GM21786 (cell line): Measurements from ENCODE around the gene TENM3.

Source experiments
- ATAC-seq: cut with Tn5 transposase; IDR thresholded peaks from one replicate; pipeline ENCODE4 v1.9.1; 2021; ENCODE audit not compliant: unreplicated experiment

The TENM3 gene

DNA sequence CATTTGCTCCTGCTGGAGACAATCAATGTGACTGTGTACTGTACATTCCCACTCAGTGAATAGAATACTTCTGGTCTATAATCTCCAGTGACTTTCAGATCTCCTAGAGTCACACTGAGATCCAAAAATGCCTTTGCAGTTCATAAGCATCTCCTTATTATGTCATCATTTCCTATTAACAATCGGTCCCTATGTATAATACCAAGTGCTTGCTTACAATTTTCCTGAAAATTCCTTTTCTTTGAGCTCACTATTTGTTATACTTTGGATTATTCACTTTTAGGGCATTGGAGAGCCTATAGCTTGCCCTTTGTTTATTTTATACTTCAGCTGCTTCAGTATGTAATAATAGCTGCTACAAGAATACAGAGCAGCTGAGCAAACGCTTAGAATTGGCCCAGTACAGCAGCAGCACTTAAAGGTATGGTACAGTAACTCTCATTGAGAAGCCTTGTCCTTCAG, 361.0 kb downstream of the TENM3 start:
- no peak for ATAC-seq

DNA sequence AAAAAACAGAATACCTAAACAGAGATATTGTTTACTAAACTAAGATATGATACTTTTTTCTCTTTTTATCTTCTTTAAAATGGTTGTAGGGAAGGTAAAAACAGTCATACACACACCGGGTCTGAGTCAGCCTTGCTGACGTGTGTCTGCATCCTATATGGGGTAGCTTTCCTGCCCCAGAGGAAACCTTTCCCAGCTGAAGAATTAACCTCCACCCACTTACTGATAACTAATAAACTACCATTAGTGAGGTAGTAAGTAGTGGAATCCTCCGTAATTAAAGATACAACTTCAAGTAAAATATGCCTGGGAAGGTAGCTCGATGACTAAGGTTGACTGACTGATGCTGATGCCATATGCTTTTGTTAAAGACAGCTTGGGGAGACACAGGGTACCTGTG, 361.8 kb downstream of the TENM3 start:
- ATAC-seq = no peak

DNA sequence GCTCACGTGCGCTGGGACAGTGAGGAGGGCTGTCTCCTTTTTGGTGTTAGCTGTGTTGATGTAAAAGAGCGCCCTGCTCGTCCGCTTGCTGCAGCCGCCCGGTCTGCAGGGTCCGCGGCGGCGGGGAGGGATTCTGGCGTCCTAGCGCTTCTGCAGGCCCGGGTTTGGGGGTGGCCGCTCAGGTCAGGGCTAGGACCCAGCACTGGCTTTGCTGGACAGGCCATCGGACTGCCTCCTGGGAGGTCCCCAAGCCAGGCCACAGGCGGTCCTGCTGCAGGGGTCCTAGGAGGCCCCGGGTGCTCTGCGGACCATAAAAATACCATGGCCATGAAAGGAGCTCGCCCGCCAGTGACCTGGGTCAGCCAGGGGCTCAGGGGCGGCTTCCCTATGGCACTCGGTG, 365.3 kb downstream of the TENM3 start:
- ATAC-seq = no peak

DNA sequence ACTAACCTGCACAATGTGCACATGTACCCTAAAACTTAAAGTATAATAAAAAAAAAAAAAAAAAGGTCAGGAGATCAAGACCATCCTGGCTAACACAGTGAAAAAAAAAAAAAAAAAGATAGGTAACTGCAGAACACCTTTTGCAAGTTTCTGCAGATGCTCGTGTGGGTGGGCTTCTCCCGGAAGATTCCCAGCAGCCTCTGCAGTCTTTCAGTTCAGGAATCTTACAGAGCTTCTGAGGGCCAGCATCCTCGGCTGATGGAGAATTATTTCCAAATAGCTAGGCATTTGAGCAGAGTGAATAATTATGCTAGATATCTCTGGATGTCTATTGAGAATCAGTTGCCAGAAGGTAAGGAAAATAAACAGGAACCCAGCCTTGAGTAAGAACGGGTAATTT, 373.3 kb downstream of the TENM3 start:
- no peak for ATAC-seq

DNA sequence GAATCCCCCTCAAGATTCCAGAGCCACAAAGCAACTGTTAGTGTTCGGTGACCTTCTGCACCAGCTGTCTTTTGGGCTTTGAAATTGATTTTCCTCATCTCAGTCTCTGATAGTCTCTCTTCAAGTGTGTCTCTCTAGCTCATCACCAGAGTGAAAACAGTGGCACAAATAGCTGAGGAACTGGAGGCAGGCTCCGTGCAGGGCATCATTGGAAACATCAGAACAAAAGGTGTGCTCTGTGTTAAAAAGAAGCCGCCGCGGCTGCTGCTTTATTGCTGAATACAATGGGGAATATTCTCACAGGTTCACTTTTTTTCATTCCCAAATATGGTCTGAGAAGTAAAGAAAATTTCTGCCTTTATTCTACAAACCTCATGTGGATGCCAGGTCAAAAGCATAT, 376.5 kb downstream of the TENM3 start:
- no peak for ATAC-seq

DNA sequence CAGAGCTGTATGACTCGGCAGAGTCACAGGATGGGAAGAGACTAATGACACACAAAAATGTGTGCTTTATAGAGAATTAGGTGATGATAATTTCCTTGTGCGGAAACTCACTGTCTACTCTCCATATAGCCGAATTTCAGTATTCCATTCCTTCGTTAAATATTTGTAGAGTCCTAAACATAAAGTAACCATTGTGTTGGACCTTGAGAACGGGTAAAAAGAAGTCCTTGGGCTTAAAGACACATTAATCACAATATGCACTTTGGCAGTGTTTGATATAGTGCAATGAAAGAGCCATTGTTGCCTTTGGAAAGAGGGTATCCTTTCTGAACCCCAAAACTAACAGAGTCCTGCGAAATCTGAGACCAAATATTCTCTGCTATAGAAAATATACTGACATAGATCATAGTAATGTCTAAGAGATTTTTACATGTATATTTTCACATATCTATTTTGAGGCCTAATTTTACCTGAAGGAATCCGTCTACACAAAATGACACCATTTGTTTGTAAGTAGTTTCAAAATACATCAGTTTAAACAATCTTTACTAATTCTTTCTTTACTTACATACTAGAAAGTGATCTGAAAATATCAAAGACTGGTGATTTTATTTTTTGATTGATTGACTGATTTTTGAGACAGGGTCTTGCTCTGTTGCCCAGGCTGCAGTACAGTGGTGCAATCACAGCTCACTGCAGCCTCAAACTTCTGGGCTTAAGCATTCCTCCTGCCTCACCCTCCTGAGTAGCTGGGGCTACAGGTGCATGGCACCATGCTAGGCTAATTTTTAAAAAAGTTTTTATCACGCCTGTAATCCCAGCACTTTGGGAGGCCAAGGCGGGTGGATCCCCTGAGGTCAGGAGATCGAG, 377.1 kb downstream of the TENM3 start:
- ATAC-seq = no peak

DNA sequence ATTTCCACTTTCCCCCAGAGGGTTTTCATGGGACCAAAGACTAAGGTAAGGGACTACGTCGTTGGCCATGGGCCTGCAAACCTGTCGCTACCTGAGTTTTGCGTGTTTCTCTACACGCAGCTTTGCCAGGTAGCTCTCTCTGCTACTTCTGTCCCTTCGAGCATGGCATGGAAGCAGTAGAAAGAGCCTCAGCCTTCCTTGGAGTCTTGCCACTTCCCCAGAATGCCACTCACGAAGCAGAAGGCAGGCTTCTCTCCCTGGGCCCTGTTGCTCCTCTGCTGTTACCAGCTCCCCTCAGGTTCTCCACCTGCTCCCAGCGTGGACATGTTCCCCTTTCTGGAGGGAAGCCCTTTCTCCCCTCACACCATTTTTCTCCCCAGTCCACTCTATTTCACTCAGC, 381.1 kb downstream of the TENM3 start:
- ATAC-seq = no peak

DNA sequence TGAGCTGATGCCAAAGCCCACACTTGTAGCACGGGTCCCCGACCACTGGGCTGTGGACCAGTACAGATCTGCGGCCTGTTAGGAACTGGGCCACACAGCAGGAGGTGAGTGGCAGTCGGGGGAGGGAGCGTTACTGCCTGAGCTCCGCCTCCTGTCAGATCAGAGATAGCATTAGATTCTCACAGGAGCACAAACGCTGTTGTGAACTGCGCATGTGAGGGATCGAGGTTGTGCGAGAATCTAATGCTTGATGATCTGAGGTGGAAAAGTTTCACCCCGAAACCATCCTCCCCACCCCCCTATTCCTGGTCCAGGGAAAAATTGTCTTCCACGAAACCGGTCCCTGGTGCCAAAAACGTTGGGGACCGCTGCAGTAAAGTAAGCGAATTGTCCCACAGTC, 382.0 kb downstream of the TENM3 start:
- no peak for ATAC-seq

DNA sequence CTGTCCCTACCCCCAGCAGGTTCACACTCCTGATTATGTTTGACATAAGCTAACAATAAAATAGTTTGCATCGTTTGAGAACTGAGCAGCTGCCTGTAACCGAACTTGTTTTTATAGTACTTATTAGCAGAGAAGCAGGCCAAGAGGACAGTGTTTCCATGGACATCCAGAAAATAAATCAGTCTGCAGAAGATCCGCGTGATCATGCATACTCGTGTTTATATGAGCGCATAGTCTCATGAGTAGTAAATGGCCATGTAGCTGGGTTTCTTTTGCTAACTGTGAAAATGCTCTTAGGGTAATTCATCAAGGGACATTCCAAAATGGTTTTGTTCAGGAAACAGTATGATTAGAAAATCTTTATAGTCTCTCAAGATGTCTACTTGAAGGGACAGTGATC, 384.8 kb downstream of the TENM3 start:
- no peak for ATAC-seq

DNA sequence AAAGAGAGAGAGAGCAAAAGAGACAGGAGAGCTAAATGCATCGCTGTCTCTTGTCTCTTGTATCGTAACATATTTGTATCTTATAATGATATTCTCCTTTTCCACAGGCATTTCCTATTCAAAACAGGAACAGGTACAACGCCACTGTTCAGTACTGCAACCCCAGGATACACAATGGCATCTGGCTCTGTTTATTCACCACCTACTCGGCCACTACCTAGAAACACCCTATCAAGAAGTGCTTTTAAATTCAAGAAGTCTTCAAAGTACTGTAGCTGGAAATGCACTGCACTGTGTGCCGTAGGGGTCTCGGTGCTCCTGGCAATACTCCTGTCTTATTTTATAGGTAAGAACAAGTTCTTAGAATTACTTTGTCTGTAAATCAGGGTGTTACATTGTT, 385.3 kb downstream of the TENM3 start:
- no peak for ATAC-seq

DNA sequence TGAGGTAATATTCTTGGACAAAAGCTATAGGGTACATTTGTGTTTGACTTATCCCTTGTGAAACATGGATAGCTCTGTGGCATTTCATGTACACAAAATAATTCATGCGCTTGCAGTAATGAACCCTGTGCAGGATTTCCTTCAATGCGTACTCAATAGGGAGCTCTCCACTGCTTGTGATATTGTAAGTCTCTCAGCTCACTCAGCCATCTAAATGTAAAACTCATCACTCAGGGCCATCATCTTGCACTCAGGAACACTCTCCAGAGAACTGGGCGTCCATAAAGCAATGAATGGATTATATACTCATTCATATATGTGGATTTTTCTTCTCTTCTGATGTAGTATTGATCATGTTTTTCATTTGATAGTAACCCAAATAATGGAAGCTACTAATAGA, 385.9 kb downstream of the TENM3 start:
- no peak for ATAC-seq

DNA sequence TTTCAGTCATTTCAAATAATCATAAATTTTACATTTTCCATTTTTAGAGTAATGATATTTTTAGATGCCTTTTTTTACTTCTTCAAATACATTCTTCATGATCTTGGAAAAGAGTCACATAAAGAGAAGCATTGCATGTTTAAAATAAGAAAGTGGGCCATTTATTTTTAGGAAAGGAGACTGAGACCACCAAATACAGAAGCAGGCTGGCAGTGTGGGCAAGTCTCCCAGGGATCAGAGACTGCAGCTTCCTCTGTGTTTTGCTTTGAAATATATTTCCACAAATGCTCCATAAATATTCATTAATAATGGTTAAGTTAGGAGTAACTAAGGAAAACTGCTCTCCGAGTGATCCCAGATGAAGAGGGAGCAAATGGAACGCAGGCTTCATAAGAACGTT, 397.3 kb downstream of the TENM3 start:
- ATAC-seq = no peak

DNA sequence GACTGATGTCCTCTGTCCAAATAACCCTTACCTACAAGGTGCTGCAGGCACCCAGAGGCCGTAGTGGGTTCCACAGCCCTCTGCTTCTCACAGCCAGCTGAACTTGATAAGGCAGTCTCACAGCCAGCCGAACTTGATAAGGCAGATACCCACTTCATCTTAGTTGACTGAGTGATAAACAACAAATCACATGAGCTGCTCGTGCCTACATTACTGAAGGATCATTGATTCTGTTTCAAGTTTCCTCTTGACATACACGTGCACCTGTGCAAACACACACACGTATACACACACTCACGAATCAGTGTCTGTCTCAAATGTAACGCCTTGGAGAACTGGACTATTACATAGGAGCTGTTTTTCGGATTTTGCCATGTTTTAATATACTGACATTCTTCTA, 397.7 kb downstream of the TENM3 start:
- no peak for ATAC-seq

DNA sequence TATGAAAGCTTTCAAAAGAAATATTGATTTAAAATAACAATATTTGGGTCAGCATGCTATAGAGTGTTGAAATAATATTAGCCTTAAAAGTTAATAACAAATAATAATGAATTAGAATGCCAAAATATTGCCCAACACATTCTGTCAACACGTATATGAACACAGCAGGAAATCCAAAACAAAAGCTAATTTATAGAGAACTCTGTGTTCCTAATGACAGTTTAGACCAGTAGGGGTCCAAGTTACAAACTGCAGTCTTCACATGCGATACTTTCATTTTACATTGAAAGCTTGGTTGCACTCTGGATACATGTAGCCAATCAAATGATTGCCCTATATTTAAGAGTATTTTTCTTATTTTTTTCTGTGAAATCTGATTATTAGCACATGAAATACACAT, 399.6 kb downstream of the TENM3 start:
- ATAC-seq = no peak

DNA sequence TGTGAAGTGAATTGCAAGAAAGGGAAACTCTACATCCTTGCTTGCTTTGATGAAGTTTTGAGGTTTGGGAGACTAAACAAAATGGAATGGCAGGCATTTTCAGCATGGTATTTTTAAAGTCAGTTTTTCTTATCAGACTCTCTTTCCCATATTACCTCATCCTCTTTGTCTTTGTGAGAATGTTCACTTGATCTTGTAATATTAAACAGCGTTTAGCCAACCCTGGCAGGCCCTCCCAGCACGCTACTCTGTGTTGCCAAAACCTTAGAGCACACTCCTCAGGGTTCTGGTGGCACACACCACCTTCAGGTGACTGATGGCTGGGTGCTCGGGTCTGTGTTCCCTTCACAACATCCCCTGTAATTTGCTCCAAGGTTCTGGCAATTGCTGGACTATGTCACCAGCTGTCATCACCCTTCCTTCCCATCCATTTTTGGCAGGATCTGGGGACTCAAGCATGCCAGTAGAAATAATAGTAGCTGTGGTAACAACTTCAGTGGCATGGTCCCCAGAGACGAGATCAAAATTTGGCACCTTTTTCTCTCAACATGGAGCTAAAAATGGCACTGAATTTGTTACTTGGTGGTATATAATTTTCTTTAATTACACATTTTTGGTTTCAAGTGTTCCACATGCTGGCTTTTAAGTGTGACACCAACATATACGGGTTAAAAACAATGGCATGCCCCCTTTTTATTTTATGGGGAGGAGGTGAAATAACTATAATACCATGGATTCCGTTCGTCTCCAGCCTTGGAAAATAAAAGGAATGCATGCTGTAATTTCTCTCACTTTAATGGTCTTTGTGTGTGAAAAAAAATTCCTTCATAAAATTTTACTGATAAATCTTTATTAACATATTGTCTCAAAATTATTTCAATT, 400.8 kb downstream of the TENM3 start:
- no peak for ATAC-seq

DNA sequence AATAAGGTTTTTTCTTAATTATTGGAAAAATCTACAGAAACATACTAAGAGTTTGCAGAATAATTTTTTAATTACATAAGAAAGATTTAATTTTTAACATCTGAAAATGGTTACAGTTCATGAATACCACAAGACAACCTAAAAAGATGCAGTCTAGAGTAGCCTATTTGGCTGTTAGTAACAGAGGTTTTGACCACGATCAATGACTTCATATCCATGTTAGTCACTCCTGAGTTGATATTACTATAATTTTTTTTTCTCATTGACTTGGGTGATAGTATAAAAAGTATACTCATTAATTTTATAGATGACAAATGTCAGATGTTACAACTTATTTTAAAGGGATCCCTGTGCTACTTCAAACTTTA, 401.5 kb downstream of the TENM3 start:
- no peak for ATAC-seq

DNA sequence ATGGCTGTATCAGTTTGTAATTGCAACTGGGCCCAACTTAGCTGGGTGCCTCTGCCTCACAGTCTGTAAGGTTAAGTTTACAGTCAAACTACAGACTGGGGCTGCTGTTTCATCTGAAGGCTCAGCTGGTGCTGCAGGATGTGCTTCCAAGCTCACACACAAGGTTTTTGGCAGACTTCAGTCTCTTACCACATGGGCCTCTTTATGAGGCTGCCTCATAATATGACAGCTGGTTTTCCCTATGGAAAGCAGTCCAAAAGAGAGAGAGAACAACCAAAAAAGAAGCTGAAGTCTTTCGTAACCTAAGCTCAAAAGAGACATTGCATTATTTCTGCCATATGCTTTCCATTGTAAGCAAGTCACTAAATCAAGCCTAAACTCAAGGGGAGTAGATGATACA, 402.3 kb downstream of the TENM3 start:
- no peak for ATAC-seq

DNA sequence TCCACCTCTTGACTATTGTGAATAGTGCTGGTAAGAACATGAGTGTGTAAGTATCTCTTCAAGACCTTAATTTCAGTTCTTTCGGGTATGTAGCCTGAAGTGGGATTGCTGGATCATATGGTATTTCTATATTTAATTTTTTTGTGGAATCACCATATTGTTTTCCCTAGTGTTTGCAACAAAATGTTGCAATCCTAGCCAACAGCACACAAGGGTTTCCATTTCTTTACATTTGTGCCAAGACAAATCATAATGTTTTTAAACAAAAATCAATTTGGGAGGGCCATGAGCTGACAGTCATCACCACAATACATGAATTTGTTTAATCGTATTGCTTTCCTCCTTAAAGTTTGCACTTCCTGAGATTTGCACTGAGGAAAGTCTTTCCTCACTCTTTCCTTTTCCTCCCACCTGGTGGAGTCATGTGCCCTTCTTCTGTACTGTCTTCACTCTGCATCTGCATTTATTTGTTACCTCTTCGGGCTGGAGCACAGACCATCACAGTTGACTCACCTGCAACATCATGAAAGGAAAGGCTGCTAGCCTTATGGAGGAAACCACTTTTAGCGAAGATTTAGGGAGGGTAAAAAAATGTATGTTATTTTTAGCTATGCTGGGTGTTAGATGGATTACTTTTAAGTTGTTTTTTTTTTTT, 404.6 kb downstream of the TENM3 start:
- no peak for ATAC-seq

DNA sequence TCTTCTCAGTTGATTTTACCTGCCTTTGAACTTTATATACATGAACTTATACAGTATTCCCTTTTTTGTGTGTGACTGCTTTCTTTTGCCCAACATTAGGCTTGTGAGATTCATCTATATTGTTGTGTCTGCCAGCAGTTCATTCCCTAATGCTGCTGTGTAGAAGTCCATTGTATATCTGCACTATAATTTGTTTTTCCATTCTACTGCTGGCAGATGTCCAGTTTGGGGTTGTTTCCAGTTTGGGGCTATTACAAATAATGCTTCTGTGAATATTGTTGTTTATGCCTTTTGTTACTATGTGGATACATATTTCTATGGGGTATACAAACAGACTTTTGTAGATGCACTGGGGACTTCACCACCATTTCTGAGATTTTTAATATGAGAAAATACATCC, 405.6 kb downstream of the TENM3 start:
- ATAC-seq = no peak

DNA sequence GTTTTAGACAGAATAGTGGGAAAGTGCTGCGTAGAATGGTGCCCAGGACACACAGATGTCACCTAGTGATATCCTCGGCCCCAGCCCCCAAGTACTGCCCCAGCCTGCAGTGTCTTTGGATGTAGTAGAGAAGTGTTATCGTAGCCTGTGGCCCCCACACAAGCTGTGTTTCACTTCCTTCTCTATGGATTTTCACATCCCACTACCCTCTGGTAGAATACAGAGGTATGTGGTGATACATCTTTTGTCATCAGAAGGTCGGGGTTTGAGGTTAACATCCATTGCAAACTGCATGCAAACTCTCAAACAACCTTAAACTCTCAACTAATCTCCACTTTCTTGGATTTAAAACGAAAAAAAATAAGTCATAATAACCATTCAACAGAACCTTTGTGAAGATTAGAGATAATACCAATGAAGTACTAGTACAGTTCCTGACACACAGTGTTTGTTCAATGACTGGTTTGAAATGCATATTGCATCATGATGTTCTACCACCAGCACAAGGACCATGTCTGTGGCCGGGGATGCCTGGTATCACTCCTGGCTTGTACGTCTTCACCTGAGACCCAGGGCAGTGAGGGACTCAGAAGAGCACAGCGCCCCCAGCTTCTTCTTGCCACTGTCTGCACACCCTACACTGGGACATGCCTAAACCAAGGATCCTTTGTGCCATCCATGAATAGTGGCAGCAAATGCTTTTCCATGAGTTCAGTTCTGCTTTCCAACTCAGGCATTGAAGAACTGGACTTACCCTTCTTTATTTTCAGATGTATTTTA, 406.7 kb downstream of the TENM3 start:
- no peak for ATAC-seq

DNA sequence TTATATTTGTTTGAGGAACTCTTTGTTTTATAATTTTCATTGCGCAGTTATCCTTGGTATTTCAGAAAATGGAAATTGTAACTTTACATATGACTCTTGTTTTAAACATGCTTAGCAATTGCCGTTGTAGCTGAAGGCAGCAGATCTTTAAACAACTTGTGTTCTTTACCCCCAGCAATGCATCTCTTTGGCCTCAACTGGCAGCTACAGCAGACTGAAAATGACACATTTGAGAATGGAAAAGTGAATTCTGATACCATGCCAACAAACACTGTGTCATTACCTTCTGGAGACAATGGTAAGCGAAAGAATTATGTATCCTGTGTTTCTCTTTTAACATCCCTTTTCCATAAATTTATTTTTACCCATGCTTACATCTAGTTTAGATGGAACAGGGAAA, 410.4 kb downstream of the TENM3 start:
- ATAC-seq = no peak
